GM12878 (cell line): ENCODE measurements around the gene ELL2. TPM values are rescaled to one million over a fixed set of nuclear protein-coding genes. Genes with fewer than 3 reads are reported as not detected.

Experiments
- ATAC-seq: fragments of 200-7000 bp; cut with Tn5 transposase; 3 replicates; pipeline ENCODE4 v1.9.1; 2020; ENCODE audit warnings: mild to moderate bottlenecking, moderate library complexity
- BruUV-seq: library from RNA; stranded (reverse); fragments of 400-500 nt; replicated peaks from 2 replicates; lab custom pipeline; 2021; lab: Mats Ljungman, UMichigan
- CTCF ChIA-PET: fragments of 300-600 bp; sonication (Branson Sonifier 250); formaldehyde crosslinking; extraction: SDS; loops from one replicate; lab custom pipeline; 2021; ENCODE audit warnings: inconsistent platforms; lab: Yijun Ruan, JAX
- POLR2A ChIA-PET: fragments of 350-600 bp; formaldehyde crosslinking; extraction: SDS; loops from one replicate; lab custom pipeline; 2021; ENCODE audit warnings: inconsistent platforms; lab: Charles Lee
- RAD21 ChIA-PET: fragments of 300-600 bp; sonication (Branson Sonifier 250); formaldehyde crosslinking; loops from one replicate; lab custom pipeline; 2023; ENCODE audit warnings: antibody characterized with exemption; ENCODE audit not compliant: unreplicated experiment; lab: Charles Lee
- SMC1A ChIA-PET: fragments of 300-600 bp; sonication (Branson Sonifier 250); formaldehyde crosslinking; loops from one replicate; lab custom pipeline; 2023; ENCODE audit not compliant: unreplicated experiment, uncharacterized antibody; lab: Charles Lee
- DNase-seq: peaks from one replicate; pipeline ENCODE4 v3.0.0-alpha.2; 2011; ENCODE audit warnings: low read depth, low spot score
- FAIRE-seq: peaks from 3 replicates; lab custom pipeline; 2011; peaks lifted over from hg19 to GRCh38; lab: Jason Lieb, UNC
- H2AFZ ChIP-seq: 2 replicates; pipeline ENCODE4 v1.6.0; 2011; ENCODE audit warnings: low read depth, low read length, control low read depth; ENCODE audit not compliant: control insufficient read depth
- H3K27ac ChIP-seq: 2 replicates; pipeline ENCODE4 v1.5.1; 2011; ENCODE audit warnings: control low read depth; ENCODE audit not compliant: control insufficient read depth, insufficient read depth
- H3K27me3 ChIP-seq, 2 experiments: replicated peaks in 1 of 2; 2 replicates each; pipeline versions ENCODE4 v1.6.0 to v1.6.1; 2011; ENCODE audit warnings: low read length in 1 of 2; ENCODE audit not compliant: control insufficient read depth in 2 of 2, insufficient read depth in 2 of 2
- H3K36me3 ChIP-seq, 2 experiments: 2 replicates each; pipeline ENCODE4 v1.5.1; 2011; ENCODE audit warnings: low read length in 1 of 2; ENCODE audit not compliant: control insufficient read depth in 2 of 2, insufficient read depth in 2 of 2
- H3K4me1 ChIP-seq: 2 replicates; pipeline ENCODE4 v1.6.1; 2011; ENCODE audit warnings: mild to moderate bottlenecking, low read length, moderate library complexity, mixed read lengths; ENCODE audit not compliant: control insufficient read depth, insufficient read depth
- H3K4me2 ChIP-seq: 2 replicates; pipeline ENCODE4 v1.6.0; 2011; ENCODE audit warnings: control low read depth; ENCODE audit not compliant: control insufficient read depth, insufficient read depth
- H3K4me3 ChIP-seq: fragments of 200-600 bp; sonication (generic); 2 replicates; pipeline ENCODE4 v1.5.1; 2016
- H3K79me2 ChIP-seq: 2 replicates; pipeline ENCODE4 v1.6.0; 2011; ENCODE audit warnings: low read length; ENCODE audit not compliant: control insufficient read depth, insufficient read depth
- H3K9ac ChIP-seq: 2 replicates; pipeline ENCODE4 v1.8.0; 2011; ENCODE audit warnings: low read length, control low read depth, mixed read lengths; ENCODE audit not compliant: control insufficient read depth, insufficient read depth
- H3K9me3 ChIP-seq: replicated peaks from 3 replicates; pipeline ENCODE4 v1.5.1; 2011; ENCODE audit warnings: mild to moderate bottlenecking, low read length; ENCODE audit not compliant: control insufficient read depth, insufficient read depth
- H4K20me1 ChIP-seq: 2 replicates; pipeline ENCODE4 v1.6.0; 2011; ENCODE audit not compliant: control insufficient read depth, insufficient read depth
- ASH2L ChIP-seq: fragments of 300-600, 200-600 bp; sonication (generic); IDR thresholded peaks from 2 replicates; pipeline ENCODE4 v1.6.1; 2017; ENCODE audit warnings: low read depth, mild to moderate bottlenecking, borderline replicate concordance
- HDAC2 ChIP-seq: fragments of 200-600 bp; sonication (generic); IDR thresholded peaks from 2 replicates; pipeline ENCODE4 v1.6.1; 2017
- HDGF ChIP-seq: fragments of 450-650 bp; IDR thresholded peaks from 2 replicates; pipeline ENCODE4 v1.6.1; 2016; ENCODE audit warnings: antibody characterized with exemption
- MEF2A ChIP-seq: IDR thresholded peaks from 2 replicates; pipeline ENCODE4 v1.6.1; 2011; ENCODE audit warnings: low read depth, mild to moderate bottlenecking, low read length, moderate library complexity; ENCODE audit not compliant: insufficient read depth
- PAX5 ChIP-seq: IDR thresholded peaks from 2 replicates; pipeline ENCODE4 v1.6.1; 2011; ENCODE audit warnings: low read depth, low read length, borderline replicate concordance
- RBBP5 ChIP-seq: fragments of 200-600 bp; sonication (generic); conservative IDR thresholded peaks from 2 replicates; pipeline ENCODE4 v1.6.1; 2016
- SIN3A ChIP-seq: IDR thresholded peaks from 2 replicates; pipeline ENCODE4 v1.6.1; 2012; ENCODE audit warnings: low read depth, low read length, improper control_type of control experiment
- SMC3 ChIP-seq: IDR thresholded peaks from 2 replicates; pipeline ENCODE4 v1.6.1; 2011; ENCODE audit warnings: low read length, improper control_type of control experiment, borderline replicate concordance
- SREBF1 ChIP-seq: IDR thresholded peaks from 2 replicates; pipeline ENCODE4 v1.6.1; 2012; ENCODE audit warnings: mild to moderate bottlenecking, low read length
- SUZ12 ChIP-seq: fragments of 200-600 bp; sonication (generic); IDR thresholded peaks from one replicate; pipeline ENCODE4 v1.6.1; 2018; ENCODE audit warnings: antibody characterized with exemption, mild to moderate bottlenecking; ENCODE audit not compliant: unreplicated experiment
- TBL1XR1 ChIP-seq: IDR thresholded peaks from 2 replicates; pipeline ENCODE4 v1.6.1; 2012; ENCODE audit warnings: low read depth, low read length, improper control_type of control experiment
- YBX1 ChIP-seq: fragments of 450-650 bp; IDR thresholded peaks from 2 replicates; pipeline ENCODE4 v1.6.1; 2016; ENCODE audit warnings: antibody characterized with exemption
- WGBS: methylation state at CpG from one replicate; pipeline ENCODE4 v1.1.6; 2016; ENCODE audit warnings: low lambda C conversion rate; ENCODE audit not compliant: insufficient replicate concordance, insufficient coverage; ENCODE audit errors: missing lambda C conversion rate; 5-methylcytosine and 5-hydroxymethylcytosine counted together
- in situ Hi-C: fragments of 300-500 bp; cut with MboI; formaldehyde crosslinking; loops from 9 replicates; pipeline ENCODE4 v1.14.3; 2018; ENCODE audit warnings: mixed read lengths
- intact Hi-C: fragments of 100-400 bp; cut with micrococcal nuclease; formaldehyde crosslinking; loops from one replicate; pipeline ENCODE4 v1.14.2; 2022; ENCODE audit not compliant: unreplicated experiment
- polyA plus RNA-seq, 11 experiments: library from polyadenylated mRNA; depleted of rRNA in 4 of 11; unstranded in 6 of 11; stranded (reverse) in 5 of 11; fragments of >200 nt; fragmentation: Nextera tagmentation in 4 of 11; fragmentation: Illumina TruSeq in 1 of 11; extraction: Ambion mirVana in 4 of 11; extraction: Trizol in 1 of 11; gene quantifications; 1 replicate in 1 of 11; 2 replicates in 10 of 11; pipeline versions ENCODE4 v1.2.1 to v1.2.3, GENCODE V29; 2011 to 2016; ENCODE audit warnings: inconsistent platforms in 2 of 11, missing spikeins in 2 of 11, low read depth in 1 of 11
- total RNA-seq, 4 experiments: library from RNA; depleted of rRNA in 3 of 4; stranded (reverse); fragments of >200 nt in 3 of 4; fragmentation: Illumina TruSeq in 1 of 4; extraction: Trizol in 1 of 4; gene quantifications; 2 replicates each; pipeline versions ENCODE4 v1.2.1 to v1.2.3, GENCODE V29; 2013 to 2021
- TF ChIP-seq, protein P1 (sequence below): fragments of 150-350 bp; IDR thresholded peaks from 2 replicates; pipeline ENCODE4 v1.6.1; 2014; ENCODE audit warnings: mild to moderate bottlenecking, low read depth, low read length
- TF ChIP-seq, protein P2 (sequence below): IDR thresholded peaks from 2 replicates; pipeline ENCODE4 v1.6.1; 2011; ENCODE audit warnings: low read depth, low read length, improper control_type of control experiment, borderline replicate concordance
- TF ChIP-seq, protein P3 (sequence below): fragments of 450-650 bp; IDR thresholded peaks from 2 replicates; pipeline ENCODE4 v1.6.1; 2017; ENCODE audit warnings: mild to moderate bottlenecking
- TF ChIP-seq, protein P4 (sequence below): IDR thresholded peaks from 2 replicates; pipeline ENCODE4 v1.6.1; 2012; ENCODE audit warnings: improper control_type of control experiment, low read depth, low read length; ENCODE audit not compliant: insufficient replicate concordance

The ELL2 gene
- total and polyA plus RNA-seq, 10 of the 15 experiments (the other 5 are each of a cell fraction or from before 2014, with no cell fraction given) = 24.2 to 91.4 (median 57.4) TPM

DNA sequence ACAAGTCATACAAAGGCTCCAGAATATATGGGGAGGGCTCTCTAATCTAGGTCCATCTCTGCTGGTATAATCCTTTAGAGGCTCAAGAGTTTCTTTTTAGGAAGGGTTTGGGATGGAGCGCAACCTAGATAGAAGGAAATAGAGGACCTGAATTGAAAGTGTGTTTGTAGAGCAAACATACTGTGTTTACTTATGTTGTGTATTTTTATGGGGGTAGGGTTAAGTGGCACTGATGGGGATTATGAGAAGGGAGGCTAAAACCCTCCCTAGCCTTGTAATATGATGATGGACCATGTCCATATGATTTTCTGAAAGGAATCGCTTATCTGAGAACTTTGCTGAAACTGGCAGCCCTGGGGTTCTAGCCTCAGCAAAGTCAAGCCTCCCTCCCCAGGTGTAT lies 4.4 kb upstream of the ELL2 start:
- no peak overlapping the region for H3K4me2 ChIP-seq
- H3K79me2 ChIP-seq = peaks cover 5% of the 10 kb centered on the region
- 98% methylated on average over 2 of the region's 2 CpGs for WGBS
- no TSS peak for BruUV-seq
- H3K9ac ChIP-seq = no peak overlapping the region
- H3K36me3 ChIP-seq = no peaks in the 10 kb centered on the region
- no peak overlapping the region for H2AFZ ChIP-seq
- in situ Hi-C loops (no loop called here), intact Hi-C loops (loop anchor here (10.0 kb wide), 1 partner anchor 639 kb away; no protein-coding TSS in a partner anchor)
- POLR2A ChIA-PET = no interaction called here
- ATAC-seq (no peak), DNase-seq (no peak), FAIRE-seq (no peak)
- H4K20me1 ChIP-seq = no peaks in the 10 kb centered on the region
- H3K9me3 ChIP-seq = no peaks in the 10 kb centered on the region; the same call in 1 of the 3 replicates
- SMC1A ChIA-PET = no interaction called here
- CTCF ChIA-PET = interaction anchor here (4.8 kb wide), 1 partner anchor 371 kb away, joined by 29 read pairs; no protein-coding TSS in a partner anchor
- TF ChIP-seq, protein P1, sequence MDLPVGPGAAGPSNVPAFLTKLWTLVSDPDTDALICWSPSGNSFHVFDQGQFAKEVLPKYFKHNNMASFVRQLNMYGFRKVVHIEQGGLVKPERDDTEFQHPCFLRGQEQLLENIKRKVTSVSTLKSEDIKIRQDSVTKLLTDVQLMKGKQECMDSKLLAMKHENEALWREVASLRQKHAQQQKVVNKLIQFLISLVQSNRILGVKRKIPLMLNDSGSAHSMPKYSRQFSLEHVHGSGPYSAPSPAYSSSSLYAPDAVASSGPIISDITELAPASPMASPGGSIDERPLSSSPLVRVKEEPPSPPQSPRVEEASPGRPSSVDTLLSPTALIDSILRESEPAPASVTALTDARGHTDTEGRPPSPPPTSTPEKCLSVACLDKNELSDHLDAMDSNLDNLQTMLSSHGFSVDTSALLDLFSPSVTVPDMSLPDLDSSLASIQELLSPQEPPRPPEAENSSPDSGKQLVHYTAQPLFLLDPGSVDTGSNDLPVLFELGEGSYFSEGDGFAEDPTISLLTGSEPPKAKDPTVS = no peak
- TF ChIP-seq HDAC2 = no peak
- TF ChIP-seq PAX5 = no peak
- TF ChIP-seq, protein P2, sequence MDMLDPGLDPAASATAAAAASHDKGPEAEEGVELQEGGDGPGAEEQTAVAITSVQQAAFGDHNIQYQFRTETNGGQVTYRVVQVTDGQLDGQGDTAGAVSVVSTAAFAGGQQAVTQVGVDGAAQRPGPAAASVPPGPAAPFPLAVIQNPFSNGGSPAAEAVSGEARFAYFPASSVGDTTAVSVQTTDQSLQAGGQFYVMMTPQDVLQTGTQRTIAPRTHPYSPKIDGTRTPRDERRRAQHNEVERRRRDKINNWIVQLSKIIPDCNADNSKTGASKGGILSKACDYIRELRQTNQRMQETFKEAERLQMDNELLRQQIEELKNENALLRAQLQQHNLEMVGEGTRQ = no peak
- TF ChIP-seq SUZ12 = no peak
- no peak for TF ChIP-seq SREBF1
- TF ChIP-seq HDGF = no peak
- TF ChIP-seq SMC3 = no peak
- no peak for TF ChIP-seq ASH2L
- TF ChIP-seq, protein P3, sequence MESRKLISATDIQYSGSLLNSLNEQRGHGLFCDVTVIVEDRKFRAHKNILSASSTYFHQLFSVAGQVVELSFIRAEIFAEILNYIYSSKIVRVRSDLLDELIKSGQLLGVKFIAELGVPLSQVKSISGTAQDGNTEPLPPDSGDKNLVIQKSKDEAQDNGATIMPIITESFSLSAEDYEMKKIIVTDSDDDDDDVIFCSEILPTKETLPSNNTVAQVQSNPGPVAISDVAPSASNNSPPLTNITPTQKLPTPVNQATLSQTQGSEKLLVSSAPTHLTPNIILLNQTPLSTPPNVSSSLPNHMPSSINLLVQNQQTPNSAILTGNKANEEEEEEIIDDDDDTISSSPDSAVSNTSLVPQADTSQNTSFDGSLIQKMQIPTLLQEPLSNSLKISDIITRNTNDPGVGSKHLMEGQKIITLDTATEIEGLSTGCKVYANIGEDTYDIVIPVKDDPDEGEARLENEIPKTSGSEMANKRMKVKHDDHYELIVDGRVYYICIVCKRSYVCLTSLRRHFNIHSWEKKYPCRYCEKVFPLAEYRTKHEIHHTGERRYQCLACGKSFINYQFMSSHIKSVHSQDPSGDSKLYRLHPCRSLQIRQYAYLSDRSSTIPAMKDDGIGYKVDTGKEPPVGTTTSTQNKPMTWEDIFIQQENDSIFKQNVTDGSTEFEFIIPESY = no peak
- no peak for TF ChIP-seq SIN3A
- no peak for TF ChIP-seq RBBP5
- no peak for TF ChIP-seq YBX1
- TF ChIP-seq MEF2A = no peak
- TF ChIP-seq, protein P4, sequence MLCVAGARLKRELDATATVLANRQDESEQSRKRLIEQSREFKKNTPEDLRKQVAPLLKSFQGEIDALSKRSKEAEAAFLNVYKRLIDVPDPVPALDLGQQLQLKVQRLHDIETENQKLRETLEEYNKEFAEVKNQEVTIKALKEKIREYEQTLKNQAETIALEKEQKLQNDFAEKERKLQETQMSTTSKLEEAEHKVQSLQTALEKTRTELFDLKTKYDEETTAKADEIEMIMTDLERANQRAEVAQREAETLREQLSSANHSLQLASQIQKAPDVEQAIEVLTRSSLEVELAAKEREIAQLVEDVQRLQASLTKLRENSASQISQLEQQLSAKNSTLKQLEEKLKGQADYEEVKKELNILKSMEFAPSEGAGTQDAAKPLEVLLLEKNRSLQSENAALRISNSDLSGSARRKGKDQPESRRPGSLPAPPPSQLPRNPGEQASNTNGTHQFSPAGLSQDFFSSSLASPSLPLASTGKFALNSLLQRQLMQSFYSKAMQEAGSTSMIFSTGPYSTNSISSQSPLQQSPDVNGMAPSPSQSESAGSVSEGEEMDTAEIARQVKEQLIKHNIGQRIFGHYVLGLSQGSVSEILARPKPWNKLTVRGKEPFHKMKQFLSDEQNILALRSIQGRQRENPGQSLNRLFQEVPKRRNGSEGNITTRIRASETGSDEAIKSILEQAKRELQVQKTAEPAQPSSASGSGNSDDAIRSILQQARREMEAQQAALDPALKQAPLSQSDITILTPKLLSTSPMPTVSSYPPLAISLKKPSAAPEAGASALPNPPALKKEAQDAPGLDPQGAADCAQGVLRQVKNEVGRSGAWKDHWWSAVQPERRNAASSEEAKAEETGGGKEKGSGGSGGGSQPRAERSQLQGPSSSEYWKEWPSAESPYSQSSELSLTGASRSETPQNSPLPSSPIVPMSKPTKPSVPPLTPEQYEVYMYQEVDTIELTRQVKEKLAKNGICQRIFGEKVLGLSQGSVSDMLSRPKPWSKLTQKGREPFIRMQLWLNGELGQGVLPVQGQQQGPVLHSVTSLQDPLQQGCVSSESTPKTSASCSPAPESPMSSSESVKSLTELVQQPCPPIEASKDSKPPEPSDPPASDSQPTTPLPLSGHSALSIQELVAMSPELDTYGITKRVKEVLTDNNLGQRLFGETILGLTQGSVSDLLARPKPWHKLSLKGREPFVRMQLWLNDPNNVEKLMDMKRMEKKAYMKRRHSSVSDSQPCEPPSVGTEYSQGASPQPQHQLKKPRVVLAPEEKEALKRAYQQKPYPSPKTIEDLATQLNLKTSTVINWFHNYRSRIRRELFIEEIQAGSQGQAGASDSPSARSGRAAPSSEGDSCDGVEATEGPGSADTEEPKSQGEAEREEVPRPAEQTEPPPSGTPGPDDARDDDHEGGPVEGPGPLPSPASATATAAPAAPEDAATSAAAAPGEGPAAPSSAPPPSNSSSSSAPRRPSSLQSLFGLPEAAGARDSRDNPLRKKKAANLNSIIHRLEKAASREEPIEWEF = no peak
- TF ChIP-seq TBL1XR1 = no peak
- no peaks in the 10 kb centered on the region for H3K27me3 ChIP-seq
- no peak overlapping the region for H3K27ac ChIP-seq
- no peaks in the 10 kb centered on the region for H3K4me1 ChIP-seq
- H3K4me3 ChIP-seq = no peak overlapping the region
- RAD21 ChIA-PET = no interaction called here
